Transverse colon (tissue), 4 donors: ENCODE data around the gene RBL1. TPM values are rescaled to one million over a fixed set of nuclear protein-coding genes. Genes with fewer than 3 reads are reported as not detected.

Experiments used
- DNase-seq: peaks from one replicate; pipeline ENCODE4 v3.0.0-alpha.2; 2019
- H3K27ac ChIP-seq, 4 donors: fragments of 200-600 bp; sonication (generic); 2 replicates each; pipeline ENCODE4 v1.5.1; 2016 to 2018; ENCODE audit warnings: inconsistent platforms in 4 of 4
- H3K27me3 ChIP-seq: fragments of 200-600 bp; sonication (generic); 2 replicates; pipeline ENCODE4 v1.5.1; 2017; ENCODE audit warnings: inconsistent platforms
- H3K36me3 ChIP-seq, 4 donors: fragments of 200-600 bp; sonication (generic); 2 replicates each; pipeline ENCODE4 v1.5.1; 2017 to 2019; ENCODE audit warnings: inconsistent platforms in 4 of 4
- H3K4me1 ChIP-seq, 4 donors: fragments of 200-600 bp; sonication (generic); 2 replicates each; pipeline ENCODE4 v1.5.1; 2017 to 2020; ENCODE audit warnings: inconsistent platforms in 4 of 4
- H3K4me3 ChIP-seq, 4 donors: fragments of 200-600 bp; sonication (generic); 1 replicate in 1 of 4; 2 replicates in 3 of 4; pipeline versions ENCODE4 v1.5.1 to v1.6.1; 2017 to 2019; ENCODE audit warnings: inconsistent platforms in 4 of 4
- H3K9me3 ChIP-seq, 2 donors: fragments of 200-600 bp; sonication (generic); 2 replicates each; pipeline ENCODE4 v1.5.1; 2017 to 2019; ENCODE audit warnings: inconsistent platforms in 2 of 2
- CTCF ChIP-seq, 5 experiments: fragments of 200-600 bp in 3 of 5; fragments of 450-650 bp in 2 of 5; sonication (generic) in 3 of 5; IDR thresholded peaks; 1 replicate in 2 of 5; 2 replicates in 3 of 5; pipeline ENCODE4 v1.5.1; 2016 to 2017; ENCODE audit warnings: antibody characterized with exemption in 5 of 5, inconsistent platforms in 3 of 5, mild to moderate bottlenecking in 2 of 5, moderate library complexity in 1 of 5
- EP300 ChIP-seq: sonication (generic); formaldehyde crosslinking; IDR thresholded peaks from one replicate; pipeline ENCODE4 v1.6.1; 2017; ENCODE audit warnings: antibody characterized with exemption, low read depth
- POLR2A ChIP-seq: fragments of 450-650 bp; IDR thresholded peaks from one replicate; pipeline ENCODE4 v1.6.1; 2016; ENCODE audit warnings: antibody characterized with exemption, mild to moderate bottlenecking, moderate library complexity
- POLR2AphosphoS5 ChIP-seq, 3 donors: sonication (generic); formaldehyde crosslinking; IDR thresholded peaks; one replicate each; pipeline ENCODE4 v1.6.1; 2016; ENCODE audit warnings: antibody characterized with exemption in 3 of 3
- WGBS, 2 donors: methylation state at CpG; one replicate each; pipeline ENCODE4 v1.1.5; 2018; ENCODE audit warnings: low coverage in 1 of 2; 5-methylcytosine and 5-hydroxymethylcytosine counted together
- in situ Hi-C, 4 donors: fragments of 200-750 bp; cut with MboI; loops; one replicate each; pipeline versions ENCODE4 v1.15.0 to v1.15.1; 2017; ENCODE audit warnings: low sequenced_read_pairs in 3 of 4, low pct_ligation_motif_present in 1 of 4, low pct_unique_long_range_greater_than_20kb in 1 of 4
- intact Hi-C: fragments of 100-400 bp; cut with DNase I; formaldehyde crosslinking; loops from one replicate; pipeline ENCODE4 v1.15.1; 2023; ENCODE audit warnings: low total_unique reads
- total RNA-seq, 4 donors: library from RNA; depleted of rRNA; stranded (reverse); fragments of >200 nt; gene quantifications; one replicate each; pipeline ENCODE4 v1.1.0, GENCODE V29; 2016

RBL1 gene
- total RNA-seq, 4 donors from 2014 or later = 1.5 to 11.6 (median 4.9) TPM

DNA sequence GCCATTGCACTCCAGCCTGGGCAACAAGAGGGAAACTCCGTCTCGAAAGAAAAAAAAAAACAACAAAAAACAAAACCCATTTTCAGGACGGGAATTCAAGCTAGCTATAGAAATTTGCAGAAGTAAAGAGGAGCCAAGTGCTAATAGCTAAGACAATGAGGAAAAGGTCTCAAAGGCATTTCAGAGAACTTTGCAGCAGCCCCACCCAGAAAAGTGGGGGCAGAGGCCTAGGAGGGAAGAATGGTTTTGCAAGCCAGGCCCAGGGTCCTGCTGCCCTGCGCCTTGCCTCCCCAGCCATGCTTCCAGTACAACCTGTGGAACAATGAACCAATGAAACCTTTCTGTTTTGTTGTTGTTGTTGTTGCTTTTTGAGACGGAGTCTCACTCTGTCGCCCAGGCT is 106.0 kb downstream of the RBL1 start:
- in situ Hi-C loops (no loop called here), intact Hi-C loops (no loop called here)
- TF ChIP-seq POLR2AphosphoS5 (IDR thresholded peaks at IDR 0.05) (no peak), EP300 (no peak), CTCF (IDR thresholded peaks at IDR 0.05) (no peak), POLR2A (no peak)
- H3K27ac ChIP-seq = peak overlapping the region in 2 of 4 donors; percentile 12 to 43
- no peaks in the 10 kb centered on the region for H3K27me3 ChIP-seq
- peaks cover 0 to 6% (median 0%) of the 10 kb centered on the region in 4 donors for H3K4me1 ChIP-seq
- 68 to 82% methylated on average over 2 to 6 of the region's 6 CpGs for WGBS, 2 donors
- H3K36me3 ChIP-seq = no peaks in the 10 kb centered on the region
- no peak for DNase-seq
- no peak overlapping the region for H3K4me3 ChIP-seq
- peaks cover 0 to 6% of the 10 kb centered on the region in 2 donors for H3K9me3 ChIP-seq

GRCh38 chr20:36988494-36988966 is 107.3 kb downstream of the RBL1 start:
- in situ Hi-C loops (no loop called here), intact Hi-C loops (no loop called here)
- Histone ChIP-seq H3K27ac (no peak overlapping the region), H3K9me3 (peaks cover 0 to 6% of the 10 kb centered on the region in 2 donors), H3K4me1 (peaks cover 0 to 6% (median 0%) of the 10 kb centered on the region in 4 donors), H3K4me3 (no peak overlapping the region), H3K36me3 (no peaks in the 10 kb centered on the region), H3K27me3 (no peaks in the 10 kb centered on the region)
- TF ChIP-seq POLR2A (no peak), EP300 (no peak), CTCF (IDR thresholded peaks at IDR 0.05) (no peak), POLR2AphosphoS5 (IDR thresholded peaks at IDR 0.05) (no peak)
- no peak for DNase-seq
- WGBS, 2 donors = 72 to 86% methylated on average over 2 to 3 of the region's 3 CpGs

- no peak overlapping the region for H3K4me3 ChIP-seq
- 79% methylated on average over 6 of the region's 6 CpGs; no CpG with 5 or more reads in 1 of the 2 donors for WGBS, 2 donors
- no peaks in the 10 kb centered on the region for H3K27me3 ChIP-seq
- H3K9me3 ChIP-seq = no peaks in the 10 kb centered on the region
- no peaks in the 10 kb centered on the region for H3K4me1 ChIP-seq
- H3K36me3 ChIP-seq = no peaks in the 10 kb centered on the region
- intact Hi-C loops = no loop called here
- in situ Hi-C loops = no loop called here
- no peak for DNase-seq
- no peak overlapping the region for H3K27ac ChIP-seq
- TF ChIP-seq POLR2AphosphoS5 (IDR thresholded peaks at IDR 0.05) (no peak), CTCF (IDR thresholded peaks at IDR 0.05) (no peak), POLR2A (no peak), EP300 (no peak)
Observed at GRCh38 chr20:36984257-36984638, 111.5 kb downstream of the RBL1 start.

- Histone ChIP-seq H3K27ac (peak overlapping the region in 3 of 4 donors; percentile 25 to 48 (median 47)), H3K27me3 (no peaks in the 10 kb centered on the region), H3K4me1 (peaks cover 0 to 18% (median 5%) of the 10 kb centered on the region in 4 donors), H3K9me3 (no peaks in the 10 kb centered on the region), H3K4me3 (no peak overlapping the region), H3K36me3 (no peaks in the 10 kb centered on the region)
- no peak for TF ChIP-seq POLR2A
- TF ChIP-seq EP300 = no peak
- TF ChIP-seq POLR2AphosphoS5 (IDR thresholded peaks at IDR 0.05) = no peak
- no peak for TF ChIP-seq CTCF (IDR thresholded peaks at IDR 0.05)
- 17 to 19% methylated on average over 2 to 3 of the region's 3 CpGs for WGBS, 2 donors
- intact Hi-C loops (no loop called here), in situ Hi-C loops (no loop called here)
- DNase-seq = peak; percentile 33
Observed at GRCh38 chr20:36975099-36975818, 120.5 kb downstream of the RBL1 start.
